GM19328 (cell line): Measurements from ENCODE around the gene ACY1.
"Not testable (repeated sequence)": the region's sequence is repeated elsewhere in the genome, so short reads cannot be mapped to it uniquely, and the experiment has no call there.

Experiments
- ATAC-seq: cut with Tn5 transposase; IDR thresholded peaks from one replicate; pipeline ENCODE4 v1.9.1; 2021; ENCODE audit warnings: mild to moderate bottlenecking, moderate library complexity; ENCODE audit not compliant: unreplicated experiment

The ACY1 gene

DNA sequence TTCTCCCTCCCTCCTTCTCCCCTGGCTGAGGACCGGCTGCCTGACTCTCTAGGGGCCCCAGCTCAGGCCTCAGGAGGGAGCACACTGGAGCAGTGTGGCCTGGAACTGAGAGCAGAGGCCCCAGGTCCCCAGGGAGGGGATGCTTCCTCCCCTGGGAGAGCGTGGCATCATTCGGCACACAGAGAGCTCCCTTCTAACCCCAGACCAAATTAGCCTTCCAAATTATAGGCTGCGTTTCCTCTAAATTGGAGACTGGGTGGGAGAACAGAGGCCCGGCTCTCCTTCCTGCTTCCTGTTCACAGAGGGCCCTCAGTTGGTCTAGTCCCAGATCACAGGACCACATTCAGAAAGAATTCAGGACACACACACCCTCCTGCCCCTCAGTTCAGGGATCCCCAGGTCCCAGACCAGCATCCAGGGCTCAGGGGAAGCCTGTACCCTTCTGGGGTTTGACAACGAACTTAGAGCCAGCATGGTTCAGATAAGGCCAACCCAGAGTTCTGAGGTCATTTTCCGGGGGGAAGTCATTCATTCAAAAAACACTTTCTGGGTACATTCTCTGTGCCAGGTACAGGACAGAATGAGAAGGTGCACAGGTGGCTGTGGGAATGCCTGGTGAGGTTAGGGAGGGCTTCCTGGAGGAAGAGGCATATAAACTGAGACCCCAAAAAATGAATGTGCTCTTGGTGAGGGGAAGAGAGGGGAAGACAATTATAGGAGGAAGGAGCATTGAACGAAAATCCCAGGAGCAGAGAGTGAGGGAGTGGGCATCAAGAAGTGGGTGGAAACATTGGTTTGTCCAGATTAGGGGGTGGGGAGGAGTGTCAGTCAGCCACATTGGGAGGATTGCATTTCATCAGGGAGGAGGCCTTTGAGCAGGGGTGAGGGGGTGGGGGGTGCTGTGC lies 40.8 kb downstream of the ACY1 start:
- peak; percentile 49 for ATAC-seq

DNA sequence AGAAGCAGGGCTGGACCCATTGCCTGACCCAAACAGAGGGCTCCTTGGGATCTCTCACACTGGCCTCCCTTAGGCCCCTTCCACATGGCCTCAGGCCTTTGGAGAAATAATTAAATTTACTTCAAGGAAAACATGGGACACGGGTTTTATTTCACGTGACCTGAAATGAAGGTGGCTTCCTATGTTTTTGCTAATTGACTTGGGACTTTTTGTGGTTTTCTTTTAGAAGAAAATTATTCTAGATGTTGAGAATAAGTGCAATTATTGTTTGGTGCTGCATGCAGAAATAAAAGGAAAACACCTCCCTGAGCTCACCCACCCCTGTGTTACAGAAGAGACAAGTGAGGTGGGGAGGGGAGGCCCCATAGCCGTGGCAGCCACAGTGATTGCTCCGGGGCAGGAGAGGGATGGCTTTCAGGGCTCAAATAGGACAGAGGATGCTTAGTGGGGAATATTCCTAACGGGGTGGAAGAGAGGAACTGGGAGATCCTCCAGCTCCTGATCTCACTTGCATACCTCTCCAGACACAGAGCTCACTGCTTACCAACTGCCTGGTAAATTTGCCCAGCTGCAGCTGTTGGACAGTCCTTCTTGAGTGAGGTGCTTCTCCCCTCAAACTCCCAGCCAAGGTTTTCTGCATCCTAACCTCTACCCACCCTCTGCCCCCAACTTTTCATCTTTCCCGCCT lies 41.6 kb downstream of the ACY1 start:
- no peak for ATAC-seq

DNA sequence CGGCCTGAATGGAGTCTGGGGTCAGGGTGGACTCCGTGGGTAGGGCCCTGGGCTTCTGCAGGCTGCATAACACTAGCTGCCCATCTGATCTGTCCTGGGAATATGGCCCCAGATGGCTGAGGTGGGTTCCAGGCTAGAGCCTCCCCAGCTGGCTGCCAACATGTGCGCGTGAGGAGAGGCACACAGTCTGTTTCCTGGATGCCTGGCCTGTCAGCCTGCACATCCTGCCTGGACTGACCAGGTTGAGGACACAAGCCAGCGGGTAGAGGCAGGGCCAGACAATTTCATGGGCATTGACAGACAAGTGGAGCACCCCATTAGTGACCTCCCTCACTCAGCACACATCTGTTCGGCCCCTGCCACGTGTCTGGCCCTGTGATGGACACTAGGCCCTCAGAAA lies 42.1 kb downstream of the ACY1 start:
- ATAC-seq: no peak

DNA sequence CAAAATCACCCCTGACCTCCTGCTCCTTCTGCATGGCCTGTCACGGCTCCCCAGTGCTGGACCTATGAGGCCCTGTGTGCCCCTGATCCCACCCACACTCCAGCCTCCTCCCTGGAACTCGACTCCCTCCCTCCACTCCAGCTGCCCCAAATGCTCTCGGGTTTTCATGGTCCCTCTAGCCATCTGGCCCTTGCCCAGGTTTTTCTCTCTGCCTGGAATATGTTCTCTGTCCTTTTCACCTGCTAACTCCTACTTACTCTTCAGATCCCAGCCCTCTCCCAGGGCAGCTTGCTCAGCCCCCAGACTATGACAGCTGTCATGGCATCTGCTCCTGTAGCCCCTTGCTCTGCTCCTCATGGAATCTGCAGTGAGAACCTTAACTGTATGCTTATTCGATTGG lies 42.7 kb downstream of the ACY1 start:
- ATAC-seq: no peak

DNA sequence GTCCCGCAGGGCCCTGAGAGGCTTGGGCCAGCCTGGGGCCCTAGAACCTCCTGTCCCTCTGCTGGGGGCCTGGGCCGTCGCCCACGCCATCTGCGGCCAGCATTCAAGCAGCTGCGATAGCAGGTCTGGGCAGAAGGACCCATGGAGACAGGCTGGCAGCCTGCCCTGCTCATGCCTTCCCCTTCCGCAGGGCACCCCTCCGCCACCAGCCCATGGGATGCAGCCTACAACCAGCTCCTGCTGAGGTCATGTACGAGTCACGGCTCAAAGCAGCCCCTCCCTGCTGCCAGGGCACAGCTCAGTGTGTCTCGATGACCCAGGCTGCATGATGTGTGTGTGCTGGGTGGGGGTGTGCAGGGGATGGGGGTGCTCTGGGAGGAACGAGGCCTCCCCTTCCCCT lies 45.2 kb downstream of the ACY1 start:
- ATAC-seq: no peak

DNA sequence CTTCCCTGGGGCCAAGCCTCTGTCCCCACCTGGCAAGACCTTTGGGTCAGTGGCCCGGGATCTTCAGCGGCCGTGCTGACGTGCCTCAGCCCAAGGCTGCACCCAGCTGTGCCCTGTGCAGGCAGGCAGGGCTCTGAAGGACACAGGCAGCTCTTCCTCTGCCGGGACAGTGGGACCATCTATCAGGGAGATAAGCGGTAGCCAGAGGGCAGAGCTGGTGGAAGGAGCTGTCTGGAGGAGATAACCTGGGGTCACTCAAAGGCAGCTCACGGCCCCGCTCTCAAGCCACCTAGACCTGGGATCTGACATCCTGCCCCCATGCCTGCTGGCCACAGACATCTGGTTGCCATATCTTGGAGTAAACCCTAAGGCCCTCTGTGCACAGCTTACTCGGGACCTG lies 45.7 kb downstream of the ACY1 start:
- no peak for ATAC-seq

DNA sequence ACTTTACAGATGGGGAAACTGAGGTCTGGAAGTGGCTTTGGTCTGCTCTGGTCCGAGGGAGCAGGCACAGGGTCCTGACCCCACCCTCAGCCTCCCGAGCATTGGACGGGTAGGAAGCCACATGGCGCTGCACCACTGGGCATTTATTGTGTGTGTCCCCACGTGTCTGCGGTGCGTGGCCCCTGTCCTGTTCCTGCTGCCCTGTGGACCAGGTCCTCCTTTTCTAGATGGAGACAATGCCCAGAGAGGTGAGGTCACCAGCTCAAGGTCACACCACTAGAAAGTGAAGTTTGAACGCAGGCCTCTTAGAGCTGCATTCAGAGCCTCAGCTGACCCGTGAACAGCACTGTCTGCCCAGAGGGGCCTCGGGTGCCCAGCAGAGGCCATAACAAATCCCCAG lies 46.2 kb downstream of the ACY1 start:
- no peak for ATAC-seq

DNA sequence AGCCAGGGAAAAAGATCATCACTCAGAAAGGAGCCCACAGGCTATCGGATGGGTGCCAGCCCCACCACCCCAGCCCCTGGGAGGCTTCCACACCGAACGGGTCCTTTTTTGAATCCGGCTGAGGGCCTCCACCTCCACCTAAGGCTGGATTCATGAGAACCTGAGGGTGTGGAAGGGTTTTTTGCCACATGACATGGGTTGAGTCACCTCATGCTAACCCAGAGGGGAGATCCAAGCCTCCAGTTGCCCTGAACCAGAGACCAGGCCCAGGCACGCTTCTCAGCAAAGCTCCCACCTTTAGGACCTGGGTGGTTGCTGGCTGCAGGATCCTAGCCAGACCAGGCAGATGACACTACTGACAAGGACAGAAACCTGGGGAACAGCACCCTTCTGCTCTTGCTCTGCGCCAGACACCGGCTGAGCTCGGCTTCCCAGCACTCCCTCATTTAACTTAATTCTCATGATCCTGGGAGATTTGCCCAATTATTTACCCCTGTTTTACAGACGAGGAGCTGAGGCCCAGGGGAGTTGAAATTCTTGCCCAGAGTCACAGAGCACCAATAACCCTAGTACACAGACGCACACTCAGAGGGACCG lies 47.5 kb downstream of the ACY1 start:
- ATAC-seq: no peak

DNA sequence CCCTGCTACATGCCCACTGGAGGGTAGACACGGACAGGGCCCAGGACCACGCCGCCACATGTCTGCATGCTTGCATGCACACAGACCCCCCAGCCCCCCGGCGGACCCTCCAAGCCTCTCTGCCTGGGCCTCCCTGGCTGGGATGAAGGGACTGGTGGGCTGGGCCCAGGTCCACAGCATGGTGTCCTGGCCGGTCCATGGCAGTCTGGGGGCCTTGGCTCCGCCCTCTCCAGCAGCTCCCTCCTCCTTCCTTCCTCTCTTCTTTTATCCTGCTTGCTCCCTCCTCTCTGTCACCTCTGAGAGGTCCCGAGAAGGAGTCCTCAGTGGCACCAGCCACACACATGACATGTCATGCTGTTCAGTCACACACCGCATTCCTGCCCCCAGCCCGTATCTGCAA lies 48.6 kb downstream of the ACY1 start:
- no peak for ATAC-seq

DNA sequence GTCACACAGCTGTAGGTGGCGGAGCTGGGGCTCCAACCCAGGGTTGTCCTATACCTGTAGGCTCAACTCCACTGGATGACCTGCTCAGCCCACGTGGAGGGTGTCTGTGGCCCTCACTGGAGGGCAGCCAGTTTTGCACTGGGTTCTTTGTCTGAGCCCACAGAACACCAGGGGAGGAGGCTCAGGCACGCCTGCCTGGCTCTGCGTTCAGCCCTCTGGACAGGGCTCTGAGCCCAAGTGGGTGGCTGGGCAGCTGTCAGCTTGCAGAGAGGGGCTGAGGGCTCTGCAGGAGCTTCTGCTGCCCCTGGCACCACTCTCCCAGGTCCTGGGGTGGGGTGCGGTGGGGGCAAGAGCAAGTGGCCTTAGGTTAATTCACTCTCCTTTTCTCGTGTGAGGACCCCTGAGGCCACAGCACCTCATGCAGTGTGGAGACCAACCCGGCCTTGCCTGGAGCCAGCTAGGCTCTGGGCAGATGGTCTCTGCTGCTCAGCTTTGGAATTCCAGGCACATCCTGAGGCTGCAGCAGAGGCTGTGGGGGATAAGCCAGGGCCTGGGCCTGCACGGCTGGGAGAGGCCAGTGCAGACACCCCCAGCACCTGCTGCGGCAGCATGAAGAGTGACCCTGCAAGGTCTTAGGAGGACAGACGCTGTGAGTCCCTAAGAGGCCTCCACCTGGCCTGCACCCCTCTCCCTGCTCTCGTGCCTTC lies 49.5 kb downstream of the ACY1 start:
- ATAC-seq: no peak

DNA sequence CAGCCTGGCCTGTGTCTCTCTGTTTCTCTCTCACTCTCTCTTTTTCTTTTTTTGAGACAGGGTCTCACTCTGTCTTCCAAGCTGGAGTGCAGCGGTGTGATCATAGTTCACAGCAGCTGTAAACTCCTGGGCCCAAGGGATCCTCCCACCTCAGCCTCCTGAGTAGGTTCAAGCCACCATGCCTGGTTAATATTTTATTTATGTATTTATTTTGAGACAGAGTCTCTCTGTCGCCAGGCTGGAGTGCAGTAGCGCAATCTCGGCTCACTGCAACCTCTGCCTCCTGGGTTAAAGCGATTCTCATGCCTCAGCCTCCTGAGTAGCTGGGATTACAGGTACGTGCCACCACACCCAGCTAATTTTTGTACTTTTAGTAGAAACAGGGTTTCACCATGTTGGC lies 50.4 kb downstream of the ACY1 start:
- ATAC-seq: not testable (repeated sequence)

DNA sequence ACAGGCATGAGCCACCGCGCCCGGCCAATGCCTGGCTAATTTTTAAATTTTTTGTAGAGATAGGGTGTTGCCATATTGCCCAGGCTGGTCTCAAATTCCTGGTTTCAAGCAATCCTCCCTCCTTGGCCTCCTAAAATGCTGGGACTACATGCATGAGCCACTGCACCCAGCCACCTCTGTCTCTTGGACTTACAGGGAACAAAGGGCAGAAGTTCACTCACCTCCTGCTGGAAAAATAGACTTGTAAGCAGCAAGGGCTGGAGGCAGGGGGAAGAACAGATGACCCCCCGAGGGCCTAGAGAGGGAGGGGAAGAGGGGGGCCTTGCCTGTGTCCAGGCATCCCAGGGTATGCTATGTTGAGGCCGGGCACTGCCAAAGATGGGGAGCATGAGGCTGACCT lies 50.9 kb downstream of the ACY1 start:
- ATAC-seq: no peak

DNA sequence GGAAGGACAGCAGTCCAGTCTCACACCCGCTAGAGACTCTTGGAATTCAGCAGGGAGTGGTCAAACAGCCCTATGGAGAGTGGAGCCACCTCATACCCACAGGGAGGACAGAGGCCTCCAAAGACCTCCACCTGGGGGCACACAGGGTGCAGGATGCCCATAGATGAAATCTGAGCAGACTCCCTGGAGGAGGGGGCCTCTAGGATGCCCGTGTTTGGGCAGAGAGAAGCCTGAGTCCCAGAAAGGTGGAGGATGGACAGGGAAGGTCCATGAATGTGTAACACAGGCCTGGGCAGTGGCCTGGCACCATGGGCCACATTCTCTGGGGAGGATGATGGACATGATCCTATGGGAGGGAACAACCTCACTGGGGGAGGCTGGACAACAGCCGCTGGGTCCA lies 51.3 kb downstream of the ACY1 start:
- no peak for ATAC-seq

DNA sequence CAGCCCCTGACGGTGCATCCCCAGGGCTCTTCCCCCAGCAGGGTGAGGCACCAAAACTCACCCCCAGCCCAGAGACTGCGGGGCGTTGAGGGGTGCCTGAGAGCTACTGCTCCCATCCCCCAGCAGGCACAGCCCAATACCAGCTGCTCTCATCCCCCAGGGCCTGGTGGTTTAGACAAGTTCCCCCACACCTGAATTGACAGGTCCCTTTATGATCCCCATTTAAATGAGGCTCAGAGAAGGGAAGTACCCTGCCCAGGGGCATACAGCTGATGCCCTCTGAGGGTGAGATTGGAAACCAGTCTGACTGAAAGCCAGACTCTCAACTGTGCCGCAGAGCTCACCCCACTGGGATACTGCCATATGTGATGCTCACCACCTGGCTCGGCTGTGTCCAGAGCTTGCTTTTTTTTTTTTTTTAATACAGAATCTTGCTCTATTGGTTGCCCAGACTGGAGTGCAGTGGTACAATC lies 52.9 kb downstream of the ACY1 start:
- no peak for ATAC-seq

DNA sequence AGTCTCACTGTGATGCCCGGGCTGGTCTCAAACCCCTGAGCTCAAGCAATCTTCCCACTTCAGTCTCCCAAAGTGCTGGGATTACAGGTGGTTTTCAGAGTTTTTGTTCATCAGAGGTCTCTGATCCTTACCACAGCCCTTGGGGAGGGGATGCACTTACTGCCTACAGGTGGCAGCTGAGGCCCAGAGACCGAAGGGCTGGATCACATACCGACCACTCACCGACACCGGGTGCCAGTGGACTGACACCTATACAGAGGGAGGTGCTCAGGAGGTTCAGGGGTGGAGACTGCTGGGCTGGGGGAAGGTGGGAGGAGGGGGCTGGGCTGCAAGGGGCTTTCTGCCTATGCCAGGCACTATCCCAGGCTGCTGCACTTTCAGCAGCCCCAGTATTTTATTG lies 53.5 kb downstream of the ACY1 start:
- ATAC-seq: no peak

DNA sequence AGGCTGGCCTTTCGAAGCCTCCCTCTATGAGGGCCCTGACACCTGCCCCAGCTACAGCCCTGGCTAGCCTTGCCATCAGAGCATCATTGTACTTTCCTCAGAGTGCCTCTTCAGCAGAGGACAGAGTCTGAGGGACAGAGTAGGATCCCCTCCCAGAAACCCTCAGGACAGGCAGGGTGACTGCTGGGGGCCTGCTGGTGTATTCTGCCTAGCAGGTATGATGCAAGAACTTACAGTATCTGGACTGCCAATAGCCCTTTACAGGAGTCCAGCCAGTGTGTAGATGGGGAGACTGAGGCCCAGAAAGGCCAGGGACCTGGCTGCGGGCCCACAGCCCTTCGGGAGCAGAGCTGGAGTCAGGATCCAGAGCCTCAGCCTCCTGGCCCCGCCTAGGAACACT lies 54.0 kb downstream of the ACY1 start:
- ATAC-seq: no peak

DNA sequence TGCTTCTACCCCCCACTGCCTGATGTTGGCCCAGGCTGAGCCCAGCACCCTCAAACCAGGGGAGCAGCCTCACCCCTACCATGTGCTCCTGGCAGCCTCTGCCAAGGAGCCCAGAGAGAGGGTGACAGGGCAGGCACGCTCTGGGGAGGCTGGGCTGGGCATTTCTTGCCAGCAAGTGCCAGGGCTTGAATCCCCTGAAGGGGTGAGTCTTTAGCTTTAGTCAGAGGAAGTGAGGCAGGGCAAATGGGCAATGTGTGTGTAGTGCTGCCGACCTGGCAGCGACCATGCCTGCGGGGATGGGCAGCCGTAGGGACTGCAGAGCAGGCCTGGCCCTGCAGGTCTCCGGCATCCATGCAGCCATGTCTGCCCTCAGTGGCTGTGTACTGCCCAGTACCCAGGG lies 54.9 kb downstream of the ACY1 start:
- ATAC-seq: no peak
